ENCODE measurements around the gene PRPF19.

Gene PRPF19

GRCh38 chr11:60872124-60872960, 34.0 kb downstream of the PRPF19 start:
- no peak for DNase-seq

GRCh38 chr11:60871378-60872061, 34.9 kb downstream of the PRPF19 start:
- DNase-seq, result no peak

GRCh38 chr11:60870733-60871377, 35.5 kb downstream of the PRPF19 start:
- no peak for DNase-seq

- DNase-seq, result peak; percentile 78
Measured at GRCh38 chr11:60870276-60870675, 36.1 kb downstream of the PRPF19 start.

GRCh38 chr11:60869451-60869825, 36.9 kb downstream of the PRPF19 start:
- DNase-seq, result no peak

GRCh38 chr11:60868682-60869450, 37.5 kb downstream of the PRPF19 start:
- no peak for DNase-seq

GRCh38 chr11:60867871-60868681, 38.3 kb downstream of the PRPF19 start:
- no peak for DNase-seq

GRCh38 chr11:60866911-60867870, 39.2 kb downstream of the PRPF19 start, which contains the start of gene ZP1:
Gene ZP1 (plus strand): TSS chr11:60867542. CDS start chr11:60867562, 20 bp downstream.
- DNase-seq, result no peak

GRCh38 chr11:60864856-60865513, 41.4 kb downstream of the PRPF19 start:
- no peak for DNase-seq

GRCh38 chr11:60863550-60864521, 42.5 kb downstream of the PRPF19 start:
- no peak for DNase-seq

GRCh38 chr11:60862171-60862570, 44.2 kb downstream of the PRPF19 start:
- DNase-seq, result no peak

GRCh38 chr11:60860943-60861342, 45.4 kb downstream of the PRPF19 start:
- no peak for DNase-seq

- no peak for DNase-seq
Measured at GRCh38 chr11:60859616-60860250, 46.7 kb downstream of the PRPF19 start.

- DNase-seq, result no peak
Measured at GRCh38 chr11:60858731-60859464, 47.5 kb downstream of the PRPF19 start.

GRCh38 chr11:60858236-60858635, 48.1 kb downstream of the PRPF19 start:
- DNase-seq, result no peak

GRCh38 chr11:60857378-60858232, 48.8 kb downstream of the PRPF19 start:
- no peak for DNase-seq

Data from DMS 273 treated with DMSO at 0.1 percent for 48 hours (cell line).